ENCODE data around the gene ALG8.
A peak's percentile ranks its signal among the peaks of the same experiment; 100 is the strongest.

The ALG8 gene

GRCh38 chr11:78160557-78160956 is 21.1 kb upstream of the ALG8 start:
- no peak for DNase-seq (ENCODE audit: low read depth in 2 of 2)

- DNase-seq (ENCODE audit: low read depth in 2 of 2), result no peak
Measured at GRCh38 chr11:78158987-78159652, 19.7 kb upstream of the ALG8 start.

- no peak for DNase-seq (ENCODE audit: low read depth in 2 of 2)
Measured at GRCh38 chr11:78156127-78156844, 16.9 kb upstream of the ALG8 start.

- no peak for DNase-seq (ENCODE audit: low read depth in 2 of 2)
Measured at GRCh38 chr11:78151804-78152203, 12.4 kb upstream of the ALG8 start.

- DNase-seq (ENCODE audit: low read depth in 2 of 2), result no peak
Measured at GRCh38 chr11:78150754-78151153, 11.3 kb upstream of the ALG8 start.

GRCh38 chr11:78150346-78150745 is 10.9 kb upstream of the ALG8 start:
- DNase-seq (ENCODE audit: low read depth in 2 of 2), result no peak

GRCh38 chr11:78149646-78150045 is 10.2 kb upstream of the ALG8 start:
- no peak for DNase-seq (ENCODE audit: low read depth in 2 of 2)

- DNase-seq (ENCODE audit: low read depth in 2 of 2), result no peak
Measured at GRCh38 chr11:78147807-78148206, 8.4 kb upstream of the ALG8 start.

GRCh38 chr11:78145511-78146025 is 6.1 kb upstream of the ALG8 start:
- DNase-seq (ENCODE audit: low read depth in 2 of 2), result no peak

GRCh38 chr11:78140392-78141077 is 1.1 kb upstream of the ALG8 start:
- DNase-seq (ENCODE audit: low read depth in 2 of 2), result no peak

- DNase-seq (ENCODE audit: low read depth in 2 of 2), result peak; percentile 1 to 22
Measured at GRCh38 chr11:78138694-78139421, 568 bp downstream of the ALG8 start.

- DNase-seq (ENCODE audit: low read depth in 2 of 2), result no peak
Measured at GRCh38 chr11:78138291-78138690, 1.1 kb downstream of the ALG8 start.

GRCh38 chr11:78132475-78132874 is 7.0 kb downstream of the ALG8 start:
- no peak for DNase-seq (ENCODE audit: low read depth in 2 of 2)

GRCh38 chr11:78131956-78132355 is 7.5 kb downstream of the ALG8 start:
- DNase-seq (ENCODE audit: low read depth in 2 of 2), result no peak

GRCh38 chr11:78127403-78127802 is 12.0 kb downstream of the ALG8 start:
- no peak for DNase-seq (ENCODE audit: low read depth in 2 of 2)

GRCh38 chr11:78112582-78113275 is 26.7 kb downstream of the ALG8 start:
- DNase-seq (ENCODE audit: low read depth in 2 of 2), result no peak

- DNase-seq (ENCODE audit: low read depth in 2 of 2), result no peak
Measured at GRCh38 chr11:78111298-78111697, 28.1 kb downstream of the ALG8 start.

- no peak for DNase-seq (ENCODE audit: low read depth in 2 of 2)
Measured at GRCh38 chr11:78110830-78111229, 28.6 kb downstream of the ALG8 start.

GRCh38 chr11:78110351-78110750 is 29.1 kb downstream of the ALG8 start:
- DNase-seq (ENCODE audit: low read depth in 2 of 2), result no peak

- DNase-seq (ENCODE audit: low read depth in 2 of 2), result no peak
Measured at GRCh38 chr11:78109081-78110015, 30.1 kb downstream of the ALG8 start.

Data from stimulated activated CD8-positive, alpha-beta memory T cell treated with anti-CD3 and anti-CD28 coated beads, Interleukin-15, amount 100 ng/mL, for 4 hours (primary cell).